Kidney glomerular epithelial cell (primary cell): ENCODE measurements around the gene CLIP4.

ENCODE experiments used
- DNase-seq: peaks from one replicate; lab custom pipeline; 2025; lab: John Stamatoyannopoulos, UW

Gene CLIP4

DNA sequence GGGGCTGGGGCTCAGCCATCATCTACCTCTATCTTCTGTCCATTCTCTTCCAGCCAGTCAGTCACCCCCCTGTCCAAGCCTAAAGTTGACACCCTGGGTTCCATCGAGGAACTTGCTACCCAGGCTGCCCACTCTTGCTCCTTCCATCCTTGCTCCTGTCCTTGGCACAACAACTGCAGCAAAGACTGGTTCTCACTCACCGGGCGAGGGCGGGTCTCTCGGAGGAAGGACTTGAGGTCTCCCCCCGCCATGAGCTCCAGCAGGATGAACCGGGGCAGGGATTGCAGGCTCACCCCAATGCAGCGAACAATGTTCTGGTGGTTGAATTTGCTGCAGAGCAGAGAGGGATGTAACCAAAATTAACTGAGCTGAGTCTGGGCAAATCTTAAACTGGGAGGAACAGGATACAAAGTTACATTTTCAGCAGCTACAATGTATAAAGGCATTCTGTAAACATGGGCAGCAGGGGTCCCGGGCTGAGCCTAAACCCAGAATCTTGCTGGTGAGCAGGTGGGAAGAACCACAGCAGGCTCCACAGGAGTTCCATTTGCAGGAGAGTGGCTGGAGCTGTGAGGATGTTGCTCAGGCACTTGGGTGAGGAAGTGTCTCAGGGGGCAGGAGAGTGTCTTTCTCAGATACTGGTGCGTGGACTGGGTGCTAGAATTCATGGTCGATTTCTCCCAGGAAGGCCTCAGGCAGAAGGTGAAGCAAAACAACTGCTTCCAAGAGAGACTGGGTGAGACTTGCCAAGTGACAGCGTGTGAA lies 105.5 kb downstream of the CLIP4 start:
- no peak for DNase-seq

GRCh38 chr2:29222381-29223179 lies 107.4 kb downstream of the CLIP4 start:
- DNase-seq: no peak

DNA sequence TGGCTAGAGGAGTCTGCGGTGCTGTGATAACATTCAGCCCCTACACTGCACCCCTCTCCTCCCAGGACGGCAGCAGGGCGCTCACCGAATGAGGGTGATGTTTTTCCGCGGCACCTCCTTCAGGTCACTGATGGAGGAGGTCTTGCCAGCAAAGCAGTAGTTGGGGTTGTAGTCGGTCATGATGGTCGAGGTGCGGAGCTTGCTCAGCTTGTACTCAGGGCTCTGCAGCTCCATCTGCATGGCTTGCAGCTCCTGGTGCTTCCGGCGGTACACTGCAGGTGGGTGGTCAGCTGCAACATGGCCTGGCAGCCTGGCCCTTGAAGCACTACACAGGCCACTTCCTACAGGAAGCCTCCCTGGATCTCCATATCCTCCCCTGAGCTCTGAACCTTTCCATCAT lies 108.0 kb downstream of the CLIP4 start:
- DNase-seq: no peak

GRCh38 chr2:29223851-29224692 lies 108.9 kb downstream of the CLIP4 start:
- DNase-seq: no peak

GRCh38 chr2:29224693-29225551 lies 109.7 kb downstream of the CLIP4 start:
- DNase-seq: no peak

GRCh38 chr2:29225814-29226213 lies 110.6 kb downstream of the CLIP4 start:
- no peak for DNase-seq

DNA sequence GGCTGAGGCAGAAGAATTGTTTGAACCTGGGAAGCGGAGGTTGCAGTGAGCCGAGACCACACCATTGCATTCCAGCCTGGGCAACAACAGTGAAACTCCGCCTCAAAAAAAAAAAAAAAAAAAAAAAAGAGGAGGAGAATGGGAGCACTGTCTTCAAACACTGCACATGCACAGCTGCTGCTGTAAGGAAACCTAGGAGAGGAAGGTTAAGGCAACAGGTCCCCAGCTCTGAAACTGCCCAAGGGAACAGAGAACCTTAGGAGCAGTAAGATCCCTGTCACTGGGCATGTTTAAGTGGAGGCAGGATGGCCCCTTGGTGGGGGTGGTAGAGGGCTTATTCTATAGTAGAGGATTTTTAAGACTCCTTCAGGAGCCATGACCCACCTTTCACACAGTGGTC lies 111.2 kb downstream of the CLIP4 start:
- DNase-seq: no peak

DNA sequence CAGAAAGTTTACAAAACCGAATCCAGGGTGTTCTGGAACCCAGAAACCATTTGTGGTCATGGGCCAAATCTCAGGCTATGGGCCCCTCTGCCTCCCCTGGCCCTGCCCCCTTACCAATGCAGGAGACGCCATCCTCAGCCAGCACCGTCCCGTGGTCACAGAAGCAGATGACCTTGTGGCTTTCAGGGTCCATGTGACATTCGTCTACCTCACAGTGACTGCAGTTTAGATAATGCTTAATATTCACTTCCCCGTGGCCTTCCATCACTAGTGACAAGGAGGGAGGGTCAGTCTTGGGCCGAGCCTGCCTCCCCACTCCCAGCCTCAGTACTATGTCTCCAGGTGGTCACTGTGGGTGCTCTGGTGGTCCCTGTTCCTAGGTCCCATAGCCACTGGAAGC lies 111.6 kb downstream of the CLIP4 start:
- DNase-seq: no peak

- peak; percentile 19 for DNase-seq
Observed at GRCh38 chr2:29227935-29228675, 112.9 kb downstream of the CLIP4 start.

DNA sequence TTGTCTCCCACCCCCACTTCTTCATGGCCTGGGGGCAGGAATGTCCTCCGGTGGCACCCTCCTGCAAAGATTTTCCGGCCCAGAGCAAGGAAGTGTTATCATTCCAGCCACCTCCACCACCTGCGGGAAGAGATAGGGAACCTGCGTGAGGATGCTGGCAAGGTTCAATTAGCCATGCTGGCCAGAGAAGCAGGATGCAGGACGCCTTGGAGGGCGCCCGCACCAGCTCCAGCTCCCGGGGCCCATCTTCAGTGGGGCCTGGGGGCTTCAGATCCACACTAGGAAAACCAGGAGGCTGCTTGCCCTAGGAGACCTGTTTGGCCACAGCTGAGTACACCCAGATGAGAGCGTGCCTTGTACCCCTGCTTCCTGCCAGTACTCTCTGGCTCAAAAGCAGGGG lies 113.7 kb downstream of the CLIP4 start:
- DNase-seq: no peak

- no peak for DNase-seq
Observed at GRCh38 chr2:29229640-29230039, 114.4 kb downstream of the CLIP4 start.

- DNase-seq: no peak
Observed at GRCh38 chr2:29232041-29232440, 116.8 kb downstream of the CLIP4 start.

- no peak for DNase-seq
Observed at GRCh38 chr2:29233428-29233827, 118.2 kb downstream of the CLIP4 start.

DNA sequence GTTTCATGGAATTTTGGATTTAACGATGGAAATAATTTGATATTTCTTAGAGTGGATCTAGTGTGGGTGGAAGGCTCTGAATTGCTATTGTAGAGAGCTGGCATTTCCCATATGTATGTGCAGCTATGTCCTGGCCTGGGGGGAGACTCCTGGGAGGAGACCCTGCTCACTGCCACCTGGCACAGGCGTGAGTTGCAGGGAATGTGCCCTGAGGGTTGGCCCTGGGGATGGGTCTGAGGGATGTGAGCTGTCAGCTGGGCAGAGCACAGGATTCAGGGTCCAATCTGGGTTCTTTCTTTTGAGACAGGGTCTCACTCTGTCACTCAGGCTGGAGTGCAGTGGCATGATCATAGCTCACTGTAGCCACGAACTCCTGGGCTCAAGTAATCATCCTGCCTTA lies 120.2 kb downstream of the CLIP4 start:
- DNase-seq: no peak

DNA sequence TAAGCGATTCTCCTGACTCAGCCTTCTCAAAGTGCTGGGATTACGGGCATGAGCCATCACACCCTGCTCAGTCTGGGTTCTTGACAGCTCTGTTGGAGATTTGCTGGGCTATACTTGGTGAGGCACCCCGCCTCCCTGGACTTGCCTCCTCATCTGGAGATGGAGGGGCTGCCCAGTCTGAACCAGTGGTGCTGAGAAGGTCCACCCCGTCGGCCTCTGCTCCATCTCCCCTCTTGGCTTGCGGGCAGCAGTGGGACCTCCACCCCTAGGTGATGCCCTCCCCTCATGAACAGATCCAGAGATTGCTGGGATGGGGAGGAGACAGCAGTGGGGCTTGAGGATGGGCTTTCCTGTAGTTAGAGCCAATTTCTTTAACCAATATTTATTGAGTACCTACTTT lies 120.9 kb downstream of the CLIP4 start:
- no peak for DNase-seq

GRCh38 chr2:29238497-29238896 lies 123.3 kb downstream of the CLIP4 start:
- no peak for DNase-seq
